HEK293 (cell line): ENCODE data around the gene PAQR9.

Experiments
- GLI4 ChIP-seq: fragments of 450-650 bp; formaldehyde crosslinking; IDR thresholded peaks from 2 replicates; pipeline ENCODE4 v1.5.1; 2016; ENCODE audit warnings: missing biosample characterization, missing genetic modification characterization
- ZNF510 ChIP-seq: fragments of 450-650 bp; formaldehyde crosslinking; IDR thresholded peaks from 2 replicates; pipeline ENCODE4 v1.5.1; 2018; ENCODE audit warnings: mild to moderate bottlenecking, missing genetic modification characterization, missing biosample characterization; ENCODE audit not compliant: insufficient replicate concordance
- ZSCAN30 ChIP-seq: fragments of 450-650 bp; IDR thresholded peaks from 2 replicates; pipeline ENCODE4 v1.5.1; 2018; ENCODE audit warnings: missing biosample characterization, mild to moderate bottlenecking, missing genetic modification characterization, moderate library complexity

- TF ChIP-seq GLI4 (tag by site-specific recombination) (no peak), ZNF510 (no peak), ZSCAN30 (tag by site-specific recombination) (no peak)
These were observed 23.0 kb downstream of the PAQR9 start for GRCh38 chr3:142940472-142940871.
